K562 (cell line): ENCODE results near the gene ASMTL. TPM values are rescaled to one million over a fixed set of nuclear protein-coding genes. Genes with fewer than 3 reads are reported as not detected.

Experiments
- ATAC-seq: fragments of 200-7000 bp; cut with Tn5 transposase; 3 replicates; pipeline ENCODE4 v1.9.1; 2020; ENCODE audit warnings: moderate library complexity
- BruUV-seq: library from RNA; stranded (reverse); fragments of 400-500 nt; replicated peaks from 2 replicates; lab custom pipeline; 2021; lab: Mats Ljungman, UMichigan
- CTCF ChIA-PET: fragments of 300-600 bp; formaldehyde crosslinking; extraction: SDS; loops from one replicate; lab custom pipeline; 2021; ENCODE audit warnings: low intra/inter-chr PET ratio; lab: Yijun Ruan, JAX
- POLR2A ChIA-PET: fragments of 300-600, 350-650 bp; sonication (Branson Sonifier 250); formaldehyde crosslinking; extraction: SDS; loops from one replicate; lab custom pipeline; 2021; ENCODE audit warnings: antibody characterized with exemption, inconsistent platforms; lab: Yijun Ruan, JAX
- DNase-seq, 4 experiments: peaks; one replicate each; pipeline versions ENCODE4 v3.0.0 to v3.0.0-alpha.2; 2011 to 2018; ENCODE audit warnings: low spot score in 3 of 4, mixed read lengths in 3 of 4; ENCODE audit errors: extremely low read depth in 1 of 4
- FAIRE-seq: peaks from 2 replicates; lab custom pipeline; 2011; peaks lifted over from hg19 to GRCh38; lab: Jason Lieb, UNC
- H2AFZ ChIP-seq: 2 replicates; pipeline ENCODE4 v1.6.0; 2011; ENCODE audit warnings: low read depth, low read length, control low read depth, inconsistent platforms
- H3K27ac ChIP-seq: fragments of 200-600 bp; 3 replicates; pipeline ENCODE4 v1.8.0; 2011; ENCODE audit warnings: low read depth, mild to moderate bottlenecking, control low read depth, inconsistent platforms, low read length, moderate library complexity, mixed read lengths; ENCODE audit errors: extremely low read depth
- H3K27me3 ChIP-seq, 2 experiments: fragments of 300-600 bp in 1 of 2; 2 replicates in 1 of 2; 3 replicates in 1 of 2; pipeline versions ENCODE4 v1.6.0 to v1.8.0; 2011; ENCODE audit warnings: inconsistent platforms in 2 of 2, low read length in 2 of 2, mild to moderate bottlenecking in 1 of 2, mixed read lengths in 1 of 2, moderate library complexity in 1 of 2; ENCODE audit not compliant: control insufficient read depth in 2 of 2, insufficient read depth in 2 of 2
- H3K36me3 ChIP-seq: fragments of 300-600 bp; 3 replicates; pipeline ENCODE4 v1.8.0; 2011; ENCODE audit warnings: mild to moderate bottlenecking, low read length, inconsistent platforms; ENCODE audit not compliant: control insufficient read depth, insufficient read depth
- H3K4me1 ChIP-seq, 2 experiments: fragments of 200-600 bp in 1 of 2; replicated peaks in 1 of 2; 2 replicates in 1 of 2; 3 replicates in 1 of 2; pipeline versions ENCODE4 v1.5.1 to v1.8.0; 2011; ENCODE audit warnings: inconsistent platforms in 2 of 2, low read length in 2 of 2, mild to moderate bottlenecking in 1 of 2, mixed read lengths in 1 of 2, moderate library complexity in 1 of 2; ENCODE audit not compliant: control insufficient read depth in 2 of 2, insufficient read depth in 2 of 2
- H3K4me2 ChIP-seq: 2 replicates; pipeline ENCODE4 v1.6.1; 2011; ENCODE audit warnings: low read length, control low read depth, inconsistent platforms, mixed read lengths; ENCODE audit not compliant: insufficient read depth
- H3K4me3 ChIP-seq: fragments of 200-600 bp; sonication (generic), shearing (Covaris generic); 2 replicates; pipeline ENCODE4 v1.5.1; 2016; ENCODE audit warnings: control low read depth, inconsistent platforms
- H3K79me2 ChIP-seq: fragments of 200-600 bp; 3 replicates; pipeline ENCODE4 v1.8.0; 2011; ENCODE audit warnings: low read length, inconsistent platforms; ENCODE audit not compliant: control insufficient read depth, insufficient read depth
- H3K9ac ChIP-seq, 2 experiments: 2 replicates each; pipeline versions ENCODE4 v1.6.0 to v1.6.1; 2011; ENCODE audit warnings: low read depth in 2 of 2, low read length in 2 of 2, control low read depth in 1 of 2, inconsistent platforms in 1 of 2, mild to moderate bottlenecking in 1 of 2, mixed read lengths in 1 of 2; ENCODE audit not compliant: insufficient read depth in 1 of 2
- H3K9me1 ChIP-seq: one replicate; pipeline ENCODE4 v1.6.0; 2011; ENCODE audit warnings: inconsistent platforms, mild to moderate bottlenecking, low read length, moderate library complexity; ENCODE audit not compliant: control insufficient read depth, insufficient read depth
- H3K9me3 ChIP-seq: replicated peaks from 2 replicates; pipeline ENCODE4 v1.5.1; 2011; ENCODE audit warnings: low read depth, low read length, inconsistent platforms; ENCODE audit not compliant: control insufficient read depth, insufficient read depth
- H4K20me1 ChIP-seq: replicated peaks from 2 replicates; pipeline ENCODE4 v1.6.1; 2011; ENCODE audit warnings: low read length, inconsistent platforms, mixed read lengths; ENCODE audit not compliant: control insufficient read depth, insufficient read depth
- BMI1 ChIP-seq: fragments of 150-350 bp; IDR thresholded peaks from 2 replicates; pipeline ENCODE4 v1.6.1; 2014; ENCODE audit warnings: low read length
- CBX3 ChIP-seq, 2 experiments: IDR thresholded peaks; 1 replicate in 1 of 2; 2 replicates in 1 of 2; pipeline ENCODE4 v1.6.1; 2012; ENCODE audit warnings: inconsistent platforms in 2 of 2, low read length in 2 of 2, borderline replicate concordance in 1 of 2, control low read depth in 1 of 2
- CHAMP1 ChIP-seq: fragments of 450-650 bp; IDR thresholded peaks from 2 replicates; pipeline ENCODE4 v1.6.1; 2016; ENCODE audit warnings: mild to moderate bottlenecking
- CSDE1 ChIP-seq, 2 experiments: fragments of 450-650 bp; IDR thresholded peaks; 2 replicates each; pipeline ENCODE4 v1.6.1; 2016; ENCODE audit warnings: mild to moderate bottlenecking in 1 of 2
- KDM5B ChIP-seq: fragments of 200-600 bp; sonication (generic); IDR thresholded peaks from 2 replicates; pipeline ENCODE4 v1.6.1; 2012; ENCODE audit warnings: low read depth, mild to moderate bottlenecking, moderate library complexity, low read length, control low read depth, inconsistent platforms; ENCODE audit not compliant: insufficient replicate concordance
- LCOR ChIP-seq: sonication (generic); formaldehyde crosslinking; IDR thresholded peaks from 2 replicates; pipeline ENCODE4 v1.8.0; 2022; ENCODE audit warnings: mild to moderate bottlenecking, missing genetic modification reagents
- MEF2D ChIP-seq: conservative IDR thresholded peaks from 2 replicates; pipeline ENCODE4 v1.6.1; 2016; ENCODE audit warnings: low read depth, missing genetic modification characterization, missing compliant biosample characterization
- MEIS2 ChIP-seq: fragments of 450-650 bp; IDR thresholded peaks from 2 replicates; pipeline ENCODE4 v1.6.1; 2014; ENCODE audit warnings: mild to moderate bottlenecking; ENCODE audit not compliant: partially characterized antibody
- MYC ChIP-seq, 2 experiments: fragments of 250-450 bp in 1 of 2; sonication (Bioruptor Pico) in 1 of 2; IDR thresholded peaks; 2 replicates each; pipeline versions ENCODE4 v1.5.1 to v1.6.1; 2012 to 2021; ENCODE audit warnings: low read depth in 2 of 2, borderline replicate concordance in 1 of 2, improper control_type of control experiment in 1 of 2, low read length in 1 of 2, mild to moderate bottlenecking in 1 of 2, moderate library complexity in 1 of 2
- ZNF655 ChIP-seq: fragments of 250-450 bp; sonication (Bioruptor Pico); IDR thresholded peaks from 2 replicates; pipeline ENCODE4 v1.5.0; 2021
- WGBS: fragments of 100-300 bp; shearing (Covaris generic); methylation state at CpG from one replicate; pipeline ENCODE4 v1.1.6; 2016; ENCODE audit warnings: low coverage, mixed read lengths; ENCODE audit not compliant: insufficient coverage; ENCODE audit errors: missing lambda C conversion rate; 5-methylcytosine and 5-hydroxymethylcytosine counted together
- in situ Hi-C: fragments of 300-500 bp; cut with MboI; formaldehyde crosslinking; loops from 4 replicates; pipeline ENCODE4 v1.15.0; 2018; ENCODE audit warnings: inconsistent platforms, mixed read lengths
- intact Hi-C: fragments of 100-400 bp; cut with micrococcal nuclease; formaldehyde crosslinking; loops from 2 replicates; pipeline ENCODE4 v1.14.2; 2022
- polyA plus RNA-seq, 8 experiments: library from polyadenylated mRNA; depleted of rRNA in 4 of 8; stranded (reverse) in 5 of 8; unstranded in 3 of 8; fragments of >200 nt; fragmentation: Nextera tagmentation in 2 of 8; fragmentation: Illumina TruSeq in 1 of 8; extraction: Ambion mirVana in 2 of 8; extraction: Trizol in 1 of 8; gene quantifications; 2 replicates each; pipeline versions ENCODE4 v1.2.1 to v1.2.3, GENCODE V29; 2011 to 2014; ENCODE audit warnings: inconsistent platforms in 1 of 8, missing spikeins in 1 of 8
- total RNA-seq, 7 experiments: library from RNA; depleted of rRNA in 6 of 7; stranded (reverse); fragments of >200 nt in 6 of 7; fragmentation: Illumina TruSeq in 2 of 7; extraction: Trizol in 2 of 7; gene quantifications; 2 replicates each; pipeline versions ENCODE4 v1.2.1 to v1.2.3, GENCODE V29; 2011 to 2021; ENCODE audit warnings: low replicate concordance in 1 of 7

Gene ASMTL
- total and polyA plus RNA-seq, 9 of the 15 experiments (the other 6 are each of a cell fraction or from before 2014, with no cell fraction given) = 0.56 to 20.6 (median 7.6) TPM

GRCh38 chrX:1411326-1411725 is 41.4 kb downstream of the ASMTL start:
- Histone ChIP-seq H3K4me3 (no peak overlapping the region), H3K9me3 (no peaks in the 10 kb centered on the region), H3K4me2 (no peak overlapping the region), H3K27me3 (no peaks in the 10 kb centered on the region), H3K4me1 (no peaks in the 10 kb centered on the region), H3K27ac (no peak overlapping the region), H3K36me3 (peaks cover 30% of the 10 kb centered on the region; the same call in 2 of the 3 replicates), H3K9me1 (no peaks in the 10 kb centered on the region), H2AFZ (no peak overlapping the region), H3K9ac (no peak overlapping the region), H3K79me2 (no peaks in the 10 kb centered on the region), H4K20me1 (no peaks in the 10 kb centered on the region)
- ATAC-seq (no peak), DNase-seq (no peak), FAIRE-seq (no peak)
- ChIA-PET POLR2A (no interaction called here), CTCF (no interaction called here)
- BruUV-seq = no TSS peak
- WGBS = 80% methylated on average over 6 of the region's 12 CpGs
- intact Hi-C loops (no loop called here), in situ Hi-C loops (no loop called here)
- TF ChIP-seq CHAMP1 (no peak), BMI1 (no peak), MEF2D (tag) (no peak), LCOR (CRISPR knock-in tag) (no peak), ZNF655 (CRISPR knock-in tag) (no peak), CBX3 (IDR thresholded peaks at IDR 0.05; ENCODE audit: borderline replicate concordance in 1 of 2, low read length in 2 of 2) (no peak), MEIS2 (no peak), MYC (IDR thresholded peaks at IDR 0.05; ENCODE audit: low read depth, low read length) (no peak), MYC (CRISPR knock-in tag; IDR thresholded peaks at IDR 0.05; ENCODE audit: borderline replicate concordance, low read depth) (no peak), KDM5B (no peak), CSDE1 (IDR thresholded peaks at IDR 0.05) (no peak)
